Tibial artery (tissue), 4 donors: ENCODE measurements around the gene AK8.

Experiments used
- DNase-seq, 2 donors: peaks; one replicate each; pipeline ENCODE4 v3.0.0-alpha.2; 2019
- H3K27ac ChIP-seq, 2 donors: fragments of 200-600 bp; sonication (generic) in 1 of 2; 1 replicate in 1 of 2; 2 replicates in 1 of 2; pipeline ENCODE4 v1.5.1; 2018 to 2019; ENCODE audit warnings: mild to moderate bottlenecking in 1 of 2
- H3K27me3 ChIP-seq, 2 donors: fragments of 200-600 bp; sonication (generic) in 1 of 2; one replicate each; pipeline versions ENCODE4 v1.5.1 to v1.6.0; 2016 to 2019
- H3K36me3 ChIP-seq, 3 donors: fragments of 200-600 bp; sonication (generic) in 2 of 3; one replicate each; pipeline ENCODE4 v1.5.1; 2016 to 2019; ENCODE audit warnings: mild to moderate bottlenecking in 2 of 3
- H3K4me1 ChIP-seq, 4 donors: fragments of 200-600 bp; sonication (generic) in 2 of 4; 1 replicate in 3 of 4; 2 replicates in 1 of 4; pipeline ENCODE4 v1.5.1; 2016 to 2019
- H3K4me3 ChIP-seq, 2 donors: fragments of 200-600 bp; sonication (generic) in 1 of 2; 1 replicate in 1 of 2; 2 replicates in 1 of 2; pipeline ENCODE4 v1.5.1; 2018 to 2019; ENCODE audit warnings: mild to moderate bottlenecking in 2 of 2
- H3K9me3 ChIP-seq, 3 donors: fragments of 200-600 bp; sonication (generic) in 1 of 3; one replicate each; pipeline ENCODE4 v1.5.1; 2016 to 2019
- intact Hi-C: fragments of 100-400 bp; cut with DNase I; formaldehyde crosslinking; loops from one replicate; pipeline ENCODE4 v1.15.0; 2023; ENCODE audit warnings: low total_unique reads
- TF ChIP-seq, protein P1 (sequence below), 2 experiments: fragments of 200-600 bp in 1 of 2; fragments of 450-650 bp in 1 of 2; IDR thresholded peaks; one replicate each; pipeline ENCODE4 v1.5.1; 2017 to 2019; ENCODE audit warnings: antibody characterized with exemption in 2 of 2, mild to moderate bottlenecking in 1 of 2, moderate library complexity in 1 of 2

Gene AK8

DNA sequence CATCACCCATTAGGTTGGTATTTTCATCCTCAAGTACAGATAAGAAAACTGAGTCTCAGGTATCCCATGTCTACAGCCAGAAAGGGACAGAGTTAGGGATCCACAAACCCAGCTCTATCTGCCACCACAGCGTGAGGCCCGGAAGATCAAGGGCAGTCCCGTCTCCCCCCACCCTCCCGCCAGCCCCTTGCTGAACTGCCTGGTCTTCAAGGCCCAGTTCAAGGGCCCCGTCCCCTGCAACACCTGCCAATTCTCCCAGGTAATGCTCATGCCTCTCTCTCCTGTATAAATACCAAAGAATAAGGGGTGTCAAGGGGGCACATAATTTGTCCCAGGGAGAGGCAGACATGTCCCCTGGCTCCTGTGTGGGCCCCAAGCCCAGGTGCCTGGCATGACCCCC, 50.7 kb downstream of the AK8 start:
- Histone ChIP-seq H3K27ac (no peak overlapping the region), H3K9me3 (no peaks in the 10 kb centered on the region), H3K4me3 (no peak overlapping the region), H3K36me3 (peaks cover 0 to 8% (median 0%) of the 10 kb centered on the region in 3 donors), H3K27me3 (peaks cover 0 to 20% of the 10 kb centered on the region in 2 donors), H3K4me1 (no peaks in the 10 kb centered on the region)
- TF ChIP-seq, protein P1, sequence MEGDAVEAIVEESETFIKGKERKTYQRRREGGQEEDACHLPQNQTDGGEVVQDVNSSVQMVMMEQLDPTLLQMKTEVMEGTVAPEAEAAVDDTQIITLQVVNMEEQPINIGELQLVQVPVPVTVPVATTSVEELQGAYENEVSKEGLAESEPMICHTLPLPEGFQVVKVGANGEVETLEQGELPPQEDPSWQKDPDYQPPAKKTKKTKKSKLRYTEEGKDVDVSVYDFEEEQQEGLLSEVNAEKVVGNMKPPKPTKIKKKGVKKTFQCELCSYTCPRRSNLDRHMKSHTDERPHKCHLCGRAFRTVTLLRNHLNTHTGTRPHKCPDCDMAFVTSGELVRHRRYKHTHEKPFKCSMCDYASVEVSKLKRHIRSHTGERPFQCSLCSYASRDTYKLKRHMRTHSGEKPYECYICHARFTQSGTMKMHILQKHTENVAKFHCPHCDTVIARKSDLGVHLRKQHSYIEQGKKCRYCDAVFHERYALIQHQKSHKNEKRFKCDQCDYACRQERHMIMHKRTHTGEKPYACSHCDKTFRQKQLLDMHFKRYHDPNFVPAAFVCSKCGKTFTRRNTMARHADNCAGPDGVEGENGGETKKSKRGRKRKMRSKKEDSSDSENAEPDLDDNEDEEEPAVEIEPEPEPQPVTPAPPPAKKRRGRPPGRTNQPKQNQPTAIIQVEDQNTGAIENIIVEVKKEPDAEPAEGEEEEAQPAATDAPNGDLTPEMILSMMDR (IDR thresholded peaks at IDR 0.05) = no peak
- DNase-seq = peak in 1 of 2 donors; percentile 7
- intact Hi-C loops = no loop called here

DNA sequence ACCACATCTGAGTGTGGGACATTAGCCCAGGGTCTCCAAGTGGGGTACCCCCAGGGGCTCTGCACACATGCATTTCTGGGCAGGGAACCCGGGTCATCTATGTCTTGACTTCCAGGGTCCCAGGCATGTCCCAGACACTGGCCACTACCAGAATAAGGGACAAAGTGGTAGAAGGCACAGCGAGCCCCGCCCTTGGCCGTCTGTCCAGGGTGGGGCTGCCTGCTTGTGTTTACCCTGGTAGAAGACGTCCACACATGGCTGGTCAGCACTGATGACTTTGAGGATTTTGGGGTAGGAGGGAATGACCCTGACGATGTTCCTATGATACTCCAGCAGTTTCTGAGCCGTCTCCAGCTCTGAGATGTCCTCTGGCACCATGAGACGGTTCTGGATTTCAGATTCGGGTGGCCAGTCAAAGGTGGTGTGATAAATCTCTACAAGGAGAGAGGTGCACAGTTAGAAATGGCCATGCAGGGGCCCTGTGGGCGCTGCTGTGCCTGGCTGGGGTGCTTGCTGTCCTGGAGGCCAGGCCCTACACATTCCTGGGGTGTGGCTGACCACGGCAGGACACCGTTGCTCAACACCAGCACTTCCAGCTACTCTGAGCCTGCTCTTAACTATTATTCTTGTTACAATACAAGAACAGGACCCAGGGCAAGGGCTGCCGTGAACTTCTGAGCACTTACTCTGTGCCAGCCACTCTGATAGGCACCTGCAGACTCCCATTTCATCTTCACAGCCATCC, 51.3 kb downstream of the AK8 start:
- no peaks in the 10 kb centered on the region for H3K4me1 ChIP-seq
- intact Hi-C loops = no loop called here
- TF ChIP-seq, protein P1 (IDR thresholded peaks at IDR 0.05) = no peak

DNA sequence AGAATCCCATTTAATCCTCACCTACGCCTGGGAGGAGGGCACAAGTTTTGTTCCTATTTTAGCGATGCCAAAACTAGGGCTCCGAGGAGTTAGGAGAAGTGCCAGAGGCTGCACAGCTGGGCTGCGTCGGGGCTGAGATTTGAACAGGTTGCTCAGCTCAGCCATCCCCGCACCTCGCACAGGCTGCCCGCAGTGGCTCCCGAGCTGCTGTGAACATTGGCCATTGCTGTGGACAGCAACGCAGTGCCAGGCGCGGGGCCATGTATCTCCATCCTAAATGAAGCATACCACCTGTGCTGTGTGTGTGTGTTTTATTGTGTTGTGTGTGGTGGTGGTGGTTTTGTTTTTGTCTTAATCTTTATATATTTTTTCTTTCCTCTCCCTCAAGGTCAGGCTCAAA, 52.0 kb downstream of the AK8 start:
- intact Hi-C loops = no loop called here
- no peak overlapping the region for H3K4me3 ChIP-seq
- TF ChIP-seq, protein P1 (IDR thresholded peaks at IDR 0.05) = no peak
- H3K27me3 ChIP-seq = peaks cover 0 to 20% of the 10 kb centered on the region in 2 donors
- H3K9me3 ChIP-seq = no peaks in the 10 kb centered on the region
- H3K27ac ChIP-seq = no peak overlapping the region
- peak in 1 of 2 donors; percentile 27 for DNase-seq
- no peaks in the 10 kb centered on the region for H3K4me1 ChIP-seq
- peaks cover 0 to 8% (median 0%) of the 10 kb centered on the region in 3 donors for H3K36me3 ChIP-seq

More for the DNA sequence above, 51.3 kb downstream of the AK8 start:
- no peak overlapping the region for H3K4me3 ChIP-seq
- peak in 1 of 2 donors; percentile 38 for DNase-seq
- H3K27me3 ChIP-seq = peaks cover 0 to 20% of the 10 kb centered on the region in 2 donors
- H3K9me3 ChIP-seq = no peaks in the 10 kb centered on the region
- H3K27ac ChIP-seq = no peak overlapping the region
- H3K36me3 ChIP-seq = peaks cover 0 to 8% (median 0%) of the 10 kb centered on the region in 3 donors

DNA sequence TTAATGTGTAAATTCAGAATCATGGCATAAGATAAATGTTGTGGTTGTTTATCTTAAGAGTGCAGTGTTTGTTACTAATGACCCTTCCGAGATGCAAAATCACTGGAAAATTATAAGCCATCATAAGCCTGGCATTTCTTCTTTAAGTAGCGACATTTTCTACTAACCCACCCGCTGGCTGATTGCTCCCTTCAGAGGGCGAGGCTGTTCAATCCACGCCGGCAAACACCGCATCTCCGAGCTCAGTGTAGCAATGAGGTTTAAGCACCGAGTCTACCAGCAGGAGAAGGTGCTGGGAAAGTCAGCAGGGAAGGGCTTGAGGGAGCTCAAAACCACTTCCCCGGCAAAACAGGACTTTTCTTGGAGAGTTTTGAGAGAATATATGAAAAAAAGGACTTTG, 52.7 kb downstream of the AK8 start:
- Histone ChIP-seq H3K4me1 (no peaks in the 10 kb centered on the region), H3K27me3 (peaks cover 0 to 20% of the 10 kb centered on the region in 2 donors), H3K36me3 (peaks cover 0 to 8% (median 0%) of the 10 kb centered on the region in 3 donors), H3K9me3 (no peaks in the 10 kb centered on the region), H3K27ac (no peak overlapping the region), H3K4me3 (no peak overlapping the region)
- TF ChIP-seq, protein P1 (IDR thresholded peaks at IDR 0.05) = no peak
- DNase-seq = peak in 1 of 2 donors; percentile 7
- intact Hi-C loops = no loop called here

DNA sequence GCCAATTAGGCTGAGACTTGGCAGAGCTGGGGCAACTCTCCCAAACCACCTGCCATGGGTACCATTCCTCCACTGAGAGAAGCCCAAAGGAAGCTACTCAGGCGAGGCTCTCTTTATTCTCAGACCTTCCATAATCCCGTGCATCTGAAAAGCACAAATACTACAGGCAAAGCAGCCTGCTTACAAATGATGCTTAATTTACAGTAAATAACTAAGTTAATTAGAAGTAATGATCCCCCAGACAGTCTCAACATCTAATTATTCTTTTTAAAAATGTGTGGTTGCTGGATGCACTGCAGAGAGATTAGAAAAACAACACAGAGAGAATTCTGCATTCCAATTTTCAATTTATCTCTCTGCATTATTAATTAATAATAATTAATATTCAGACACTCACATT, 53.1 kb downstream of the AK8 start:
- TF ChIP-seq, protein P1 (IDR thresholded peaks at IDR 0.05) = no peak
- H3K4me1 ChIP-seq = no peaks in the 10 kb centered on the region
- H3K36me3 ChIP-seq = peaks cover 0 to 8% (median 0%) of the 10 kb centered on the region in 3 donors
- DNase-seq = peak in 1 of 2 donors; percentile 7
- H3K4me3 ChIP-seq = no peak overlapping the region
- intact Hi-C loops = no loop called here
- H3K9me3 ChIP-seq = no peaks in the 10 kb centered on the region
- no peak overlapping the region for H3K27ac ChIP-seq
- peaks cover 0 to 20% of the 10 kb centered on the region in 2 donors for H3K27me3 ChIP-seq
